Astrocyte of the spinal cord (primary cell): ENCODE measurements around the gene TUBA4A.
"Not testable (repeated sequence)": the region's sequence is repeated elsewhere in the genome, so short reads cannot be mapped to it uniquely, and the experiment has no call there.

Experiments used
- DNase-seq: peaks from one replicate; pipeline ENCODE4 v3.0.0; 2011; ENCODE audit warnings: low read depth, low spot score
- H3K4me3 ChIP-seq: 2 replicates; pipeline ENCODE4 v1.5.1; 2011; ENCODE audit warnings: low read depth, mild to moderate bottlenecking, low read length, moderate library complexity
- CTCF ChIP-seq: IDR thresholded peaks from 2 replicates; pipeline ENCODE4 v1.5.1; 2012; ENCODE audit warnings: low read depth, mild to moderate bottlenecking, low read length, inconsistent platforms
- in situ Hi-C: cut with HindIII; loops from 2 replicates; pipeline ENCODE4 v1.10.0; 2017; ENCODE audit warnings: low sequenced_read_pairs

TUBA4A gene

GRCh38 chr2:219207134-219207883 lies 46.4 kb downstream of the TUBA4A start:
- in situ Hi-C loops = no loop called here
- H3K4me3 ChIP-seq = peak overlapping the region; percentile 71
- DNase-seq = no peak
- TF ChIP-seq CTCF = no peak

GRCh38 chr2:219206328-219207133 lies 47.2 kb downstream of the TUBA4A start, which contains the start of gene ZFAND2B:
ZFAND2B (plus strand) TSS chr2:219206782; CDS start chr2:219206988, 206 bp downstream.
- DNase-seq = peak; percentile 94
- TF ChIP-seq CTCF = no peak
- peak within 1 kb of the TSS; percentile 71 for H3K4me3 ChIP-seq
- in situ Hi-C loops = no loop called here

- in situ Hi-C loops = no loop called here
- no peak for DNase-seq
- peak overlapping the region; percentile 67 for H3K4me3 ChIP-seq
- TF ChIP-seq CTCF = no peak
These were observed 47.8 kb downstream of the TUBA4A start for GRCh38 chr2:219205981-219206327.

- TF ChIP-seq CTCF = no peak
- H3K4me3 ChIP-seq = no peak overlapping the region
- in situ Hi-C loops = no loop called here
- no peak for DNase-seq
These were observed 48.6 kb downstream of the TUBA4A start for GRCh38 chr2:219205165-219205538.

- DNase-seq = no peak
- in situ Hi-C loops = no loop called here
- no peak overlapping the region for H3K4me3 ChIP-seq
- TF ChIP-seq CTCF = no peak
These were observed 49.1 kb downstream of the TUBA4A start for GRCh38 chr2:219204425-219205164.

GRCh38 chr2:219201331-219201730 lies 52.4 kb downstream of the TUBA4A start:
- DNase-seq, in situ Hi-C loops, H3K4me3 ChIP-seq: not testable (repeated sequence)

- in situ Hi-C loops, H3K4me3 ChIP-seq: not testable (repeated sequence)
- peak; percentile 38 for DNase-seq
These were observed 53.0 kb downstream of the TUBA4A start for GRCh38 chr2:219200502-219201326.
